Neuronal stem cell (in vitro differentiated cells): ENCODE data around the gene ACSF3.
A peak's percentile ranks its signal among the peaks of the same experiment; 100 is the strongest.

Experiments used
- DNase-seq: peaks from one replicate; pipeline ENCODE4 v3.0.0-alpha.2; 2013; ENCODE audit warnings: low spot score
- H2AFZ ChIP-seq: one replicate; pipeline ENCODE4 v1.6.1; 2013; ENCODE audit warnings: mild to moderate bottlenecking, low read length, inconsistent platforms
- H2AK5ac ChIP-seq: 2 replicates; pipeline ENCODE4 v1.6.1; 2013; ENCODE audit warnings: low read depth, mild to moderate bottlenecking, inconsistent platforms, low read length, moderate library complexity, mixed read lengths
- H2BK120ac ChIP-seq: 2 replicates; pipeline ENCODE4 v1.6.1; 2013; ENCODE audit warnings: low read depth, mild to moderate bottlenecking, inconsistent platforms, low read length, moderate library complexity, mixed read lengths
- H2BK12ac ChIP-seq: one replicate; pipeline ENCODE4 v1.6.1; 2013; ENCODE audit warnings: low read length, inconsistent platforms
- H2BK15ac ChIP-seq: 2 replicates; pipeline ENCODE4 v1.6.1; 2013; ENCODE audit warnings: mild to moderate bottlenecking, low read length, inconsistent platforms, mixed read lengths
- H2BK5ac ChIP-seq: one replicate; pipeline ENCODE4 v1.6.1; 2013; ENCODE audit warnings: inconsistent platforms, mild to moderate bottlenecking, low read length, moderate library complexity
- H3K14ac ChIP-seq: one replicate; pipeline ENCODE4 v1.6.1; 2013; ENCODE audit warnings: low read length, inconsistent platforms
- H3K18ac ChIP-seq: 2 replicates; pipeline ENCODE4 v1.6.1; 2013; ENCODE audit warnings: low read length, inconsistent platforms
- H3K23ac ChIP-seq: 2 replicates; pipeline ENCODE4 v1.6.1; 2013; ENCODE audit warnings: low read depth, mild to moderate bottlenecking, mixed read lengths, low read length, inconsistent platforms; ENCODE audit not compliant: poor library complexity
- H3K27ac ChIP-seq: replicated peaks from 3 replicates; pipeline ENCODE4 v1.5.1; 2013; ENCODE audit warnings: low read length, inconsistent platforms
- H3K27me3 ChIP-seq, 3 experiments: 2 replicates each; pipeline ENCODE4 v1.6.1; 2013; ENCODE audit warnings: low read length in 3 of 3, mild to moderate bottlenecking in 2 of 3, inconsistent platforms in 1 of 3, low read depth in 1 of 3, mixed read lengths in 1 of 3, moderate library complexity in 1 of 3; ENCODE audit not compliant: control insufficient read depth in 3 of 3, insufficient read depth in 3 of 3
- H3K36me3 ChIP-seq, 2 donors: replicated peaks in 1 of 2; 2 replicates each; pipeline ENCODE4 v1.6.1; 2013; ENCODE audit warnings: low read length in 2 of 2; ENCODE audit not compliant: control insufficient read depth in 2 of 2, insufficient read depth in 2 of 2
- H3K4ac ChIP-seq: 2 replicates; pipeline ENCODE4 v1.6.1; 2013; ENCODE audit warnings: inconsistent platforms, mild to moderate bottlenecking, low read length, moderate library complexity
- H3K4me1 ChIP-seq, 2 donors: 1 replicate in 1 of 2; 2 replicates in 1 of 2; pipeline ENCODE4 v1.6.1; 2013; ENCODE audit warnings: low read length in 2 of 2, low read depth in 1 of 2; ENCODE audit not compliant: control insufficient read depth in 2 of 2, insufficient read depth in 1 of 2
- H3K4me2 ChIP-seq: one replicate; pipeline ENCODE4 v1.6.1; 2013; ENCODE audit warnings: mild to moderate bottlenecking, low read length, inconsistent platforms; ENCODE audit not compliant: insufficient read depth, poor library complexity, severe bottlenecking
- H3K4me3 ChIP-seq, 2 donors: 2 replicates each; pipeline ENCODE4 v1.5.1; 2013; ENCODE audit warnings: low read length in 2 of 2, mild to moderate bottlenecking in 2 of 2, inconsistent platforms in 1 of 2, moderate library complexity in 1 of 2
- H3K79me1 ChIP-seq: one replicate; pipeline ENCODE4 v1.6.1; 2013; ENCODE audit warnings: low read depth, mild to moderate bottlenecking, inconsistent platforms, low read length, moderate library complexity
- H3K9ac ChIP-seq: one replicate; pipeline ENCODE4 v1.6.1; 2013; ENCODE audit warnings: mild to moderate bottlenecking, low read depth, low read length, inconsistent platforms; ENCODE audit not compliant: poor library complexity
- H3K9me3 ChIP-seq, 2 donors: replicated peaks in 1 of 2; 2 replicates each; pipeline versions ENCODE3 to v1.6.1; 2013; ENCODE audit warnings: low read length in 2 of 2, mild to moderate bottlenecking in 2 of 2, inconsistent platforms in 1 of 2, low read depth in 1 of 2, mixed read lengths in 1 of 2, moderate library complexity in 1 of 2; ENCODE audit not compliant: control insufficient read depth in 2 of 2, insufficient read depth in 1 of 2
- H4K8ac ChIP-seq: one replicate; pipeline ENCODE4 v1.6.1; 2013; ENCODE audit warnings: low read depth, mild to moderate bottlenecking, inconsistent platforms, low read length, moderate library complexity
- H4K91ac ChIP-seq: one replicate; pipeline ENCODE4 v1.6.1; 2013; ENCODE audit warnings: low read length, low read depth, mild to moderate bottlenecking, inconsistent platforms; ENCODE audit not compliant: poor library complexity
- WGBS, 2 donors: extraction: QIAGEN DNeasy Blood & Tissue Kit; methylation state at CpG; one replicate each; pipeline ENCODE4 v1.1.7; 2013; ENCODE audit warnings: missing lambda C conversion rate in 2 of 2, mixed read lengths in 1 of 2; ENCODE audit not compliant: insufficient read length in 2 of 2, insufficient replicate concordance in 1 of 2; ENCODE audit errors: extremely low coverage in 2 of 2; 5-methylcytosine and 5-hydroxymethylcytosine counted together

Gene ACSF3

DNA sequence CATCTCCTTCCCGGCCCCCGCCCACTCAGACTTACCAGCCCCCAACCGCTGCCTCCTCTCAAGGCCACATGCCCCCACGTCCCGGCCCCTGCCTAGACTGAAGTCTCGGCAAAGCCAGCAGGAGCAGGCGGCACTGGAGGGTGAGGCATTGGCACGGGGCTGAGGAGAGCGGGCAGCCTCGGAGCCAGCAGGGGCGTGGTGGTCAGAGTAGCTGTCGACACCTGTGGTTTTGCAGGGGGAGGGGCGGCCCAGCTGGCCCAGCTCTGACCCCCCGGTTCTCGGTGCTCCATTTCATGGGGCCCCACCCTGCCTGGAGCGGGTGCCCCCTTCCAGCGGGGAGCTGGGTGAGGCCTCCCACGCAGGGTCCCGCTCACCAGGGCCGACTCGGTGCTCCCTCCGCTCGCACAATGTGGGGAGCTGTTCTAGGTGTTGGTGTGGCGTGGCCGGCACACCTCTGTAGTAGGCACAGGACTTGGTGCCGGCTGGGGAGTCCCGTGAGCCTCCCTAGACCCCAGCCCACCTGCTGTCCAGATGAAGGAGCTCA, 82.6 kb downstream of the ACSF3 start:
- no peak overlapping the region for H2BK12ac ChIP-seq
- H3K27ac ChIP-seq, result no peak overlapping the region
- peak overlapping the region; percentile 28 for H3K18ac ChIP-seq
- peak overlapping the region; percentile 65 for H3K23ac ChIP-seq
- peaks cover 14 to 18% of the 10 kb centered on the region in 2 donors for H3K4me1 ChIP-seq
- no peak for DNase-seq
- H2AFZ ChIP-seq, result no peak overlapping the region
- peak overlapping the region; percentile 81 for H2AK5ac ChIP-seq
- H3K4me2 ChIP-seq, result no peak overlapping the region
- no peaks in the 10 kb centered on the region for H3K9me3 ChIP-seq
- no CpG with 5 or more reads among the region's 27 CpGs for WGBS, 2 donors
- no peaks in the 10 kb centered on the region for H3K79me1 ChIP-seq
- H3K4me3 ChIP-seq, result no peak overlapping the region
- peaks cover 0 to 71% (median 0%) of the 10 kb centered on the region in 3 experiments for H3K27me3 ChIP-seq
- no peak overlapping the region for H3K4ac ChIP-seq
- no peak overlapping the region for H2BK5ac ChIP-seq
- no peaks in the 10 kb centered on the region for H3K36me3 ChIP-seq
- H3K9ac ChIP-seq, result peak overlapping the region; percentile 4
- no peak overlapping the region for H4K91ac ChIP-seq
- H4K8ac ChIP-seq, result no peak overlapping the region
- no peak overlapping the region for H2BK120ac ChIP-seq
- no peak overlapping the region for H3K14ac ChIP-seq
- peak overlapping the region; percentile 67 for H2BK15ac ChIP-seq

DNA sequence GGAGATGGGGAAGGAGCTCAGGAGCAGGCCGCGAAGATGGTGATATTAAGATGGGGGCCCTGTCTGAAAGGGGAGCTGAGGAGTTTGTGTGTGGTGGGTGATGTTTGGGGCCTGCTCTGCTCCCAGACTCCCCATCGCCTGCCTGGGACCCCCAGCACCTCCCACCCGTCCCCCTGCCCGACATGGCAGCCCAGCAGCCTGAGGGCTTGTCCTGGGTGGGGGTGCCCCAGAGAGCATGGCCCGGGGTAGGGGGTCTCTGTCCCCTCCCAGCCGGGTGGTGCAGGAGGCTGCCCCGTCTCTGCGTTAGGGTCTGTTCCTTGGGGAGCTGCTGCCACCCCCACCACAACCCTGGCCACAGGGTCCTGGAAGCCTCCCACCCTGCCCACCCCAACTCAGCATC, 83.1 kb downstream of the ACSF3 start:
- Histone ChIP-seq H2BK15ac (peak overlapping the region; percentile 67), H3K14ac (no peak overlapping the region), H2BK5ac (no peak overlapping the region), H2BK120ac (no peak overlapping the region), H3K9me3 (no peaks in the 10 kb centered on the region), H3K4me3 (no peak overlapping the region), H4K8ac (no peak overlapping the region), H3K4me2 (no peak overlapping the region), H3K23ac (peak overlapping the region; percentile 65), H3K27me3 (peaks cover 0 to 69% (median 0%) of the 10 kb centered on the region in 3 experiments), H2AFZ (no peak overlapping the region), H2AK5ac (peak overlapping the region; percentile 70), H3K79me1 (no peaks in the 10 kb centered on the region), H3K4ac (peak overlapping the region; percentile 23), H3K36me3 (no peaks in the 10 kb centered on the region), H3K18ac (peak overlapping the region; percentile 11), H4K91ac (no peak overlapping the region), H3K27ac (no peak overlapping the region), H3K4me1 (peaks cover 12 to 17% of the 10 kb centered on the region in 2 donors), H2BK12ac (no peak overlapping the region), H3K9ac (no peak overlapping the region)
- no CpG with 5 or more reads among the region's 9 CpGs for WGBS, 2 donors
- DNase-seq, result no peak

DNA sequence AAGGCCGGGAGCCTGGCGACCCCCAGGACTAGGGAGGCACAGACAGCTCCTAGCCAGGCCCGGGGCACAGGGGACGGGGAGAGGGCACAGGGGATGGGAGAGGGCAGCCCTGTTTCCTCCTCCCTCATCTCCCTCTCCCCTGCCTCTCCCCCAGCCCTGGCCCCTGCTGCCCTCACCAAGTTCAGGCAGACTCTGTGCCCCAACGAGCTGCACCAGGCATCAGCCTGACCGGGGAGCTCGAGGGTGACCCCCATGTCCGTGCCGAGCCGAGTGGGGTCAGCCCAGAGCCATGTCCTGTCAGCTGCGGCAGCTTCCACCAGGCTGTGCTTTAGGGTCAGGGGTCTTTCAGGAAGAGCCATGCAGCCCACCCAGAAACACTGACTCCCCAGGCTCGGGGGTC, 83.8 kb downstream of the ACSF3 start:
- Histone ChIP-seq H2AFZ (no peak overlapping the region), H3K9ac (no peak overlapping the region), H3K36me3 (no peaks in the 10 kb centered on the region), H3K4me1 (peaks cover 9 to 15% of the 10 kb centered on the region in 2 donors), H3K18ac (peak overlapping the region; percentile 48), H3K4ac (no peak overlapping the region), H3K4me2 (no peak overlapping the region), H3K27me3 (peaks cover 0 to 61% (median 0%) of the 10 kb centered on the region in 3 experiments), H2BK12ac (peak overlapping the region; percentile 58), H3K23ac (peak overlapping the region; percentile 65), H3K27ac (no peak overlapping the region), H4K8ac (no peak overlapping the region), H2BK5ac (no peak overlapping the region), H2AK5ac (peak overlapping the region; percentile 52), H3K79me1 (no peaks in the 10 kb centered on the region), H3K9me3 (no peaks in the 10 kb centered on the region), H2BK120ac (no peak overlapping the region), H2BK15ac (peak overlapping the region; percentile 26), H4K91ac (no peak overlapping the region), H3K4me3 (no peak overlapping the region), H3K14ac (no peak overlapping the region)
- no peak for DNase-seq
- WGBS, 2 donors, result no CpG with 5 or more reads among the region's 12 CpGs

DNA sequence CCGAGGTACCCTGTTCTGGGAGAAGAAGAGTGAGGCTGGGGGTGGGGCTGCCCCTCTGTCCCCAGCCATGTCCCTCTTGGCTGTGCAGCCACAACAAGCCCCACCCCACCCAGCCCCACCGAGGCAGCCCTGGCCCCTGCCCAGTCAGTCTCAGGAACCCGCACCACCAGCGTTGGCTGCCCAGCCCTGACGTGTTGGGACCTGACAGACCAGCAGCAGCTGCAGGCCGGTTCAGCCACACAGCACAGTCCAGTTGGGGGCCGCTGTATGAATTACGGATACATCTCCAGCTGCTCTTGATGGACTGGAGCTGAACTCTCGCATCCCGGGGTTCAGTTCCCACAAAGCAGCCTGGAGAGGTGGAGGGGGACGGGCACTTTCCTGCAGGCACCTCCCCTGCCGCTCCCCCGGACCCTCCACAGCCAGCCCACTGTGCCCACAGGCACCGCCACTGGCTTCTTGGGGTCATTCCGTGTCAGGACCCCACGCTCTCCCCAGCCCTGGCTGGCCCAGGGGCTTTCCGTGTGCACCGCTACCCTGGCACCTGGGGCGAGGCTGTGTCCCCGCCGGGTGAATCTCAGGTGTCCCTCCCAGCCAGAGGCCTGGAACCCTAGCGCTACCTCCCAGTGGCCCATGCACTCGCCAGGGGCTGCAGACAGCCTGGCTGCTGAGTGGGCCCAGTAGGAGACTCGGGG, 84.9 kb downstream of the ACSF3 start:
- no peak overlapping the region for H3K9ac ChIP-seq

More for the DNA sequence above, 84.9 kb downstream of the ACSF3 start:
- Histone ChIP-seq H2AK5ac (peak overlapping the region; percentile 75), H2BK12ac (peak overlapping the region; percentile 73), H2BK15ac (peak overlapping the region; percentile 26), H3K79me1 (no peaks in the 10 kb centered on the region), H3K27ac (no peak overlapping the region), H2AFZ (no peak overlapping the region), H3K4me2 (no peak overlapping the region), H3K36me3 (no peaks in the 10 kb centered on the region), H3K27me3 (peaks cover 0 to 55% (median 5%) of the 10 kb centered on the region in 3 experiments), H2BK5ac (peak overlapping the region; percentile 39), H3K4ac (no peak overlapping the region), H3K4me1 (peaks cover 0 to 5% of the 10 kb centered on the region in 2 donors), H4K8ac (peak overlapping the region; percentile 65), H4K91ac (no peak overlapping the region), H3K14ac (no peak overlapping the region), H3K4me3 (no peak overlapping the region), H3K18ac (peak overlapping the region; percentile 64), H3K23ac (no peak overlapping the region), H3K9me3 (no peaks in the 10 kb centered on the region), H2BK120ac (peak overlapping the region; percentile 47)
- WGBS, 2 donors, result no CpG with 5 or more reads among the region's 24 CpGs
- DNase-seq, result no peak
